Activated CD8-positive, alpha-beta memory T cell treated with anti-CD3 and anti-CD28 coated beads for 48 hours (primary cell): ENCODE measurements around the gene RUNX1.

Experiments
- DNase-seq, 3 experiments: peaks; one replicate each; pipeline ENCODE4 v3.0.0-alpha.2; 2020; ENCODE audit warnings: low read depth in 2 of 3, low spot score in 2 of 3

RUNX1 gene

GRCh38 chr21:35017256-35017655 lies 31.8 kb downstream of the RUNX1 start:
- DNase-seq: no peak

GRCh38 chr21:35016517-35017188 lies 32.4 kb downstream of the RUNX1 start:
- no peak for DNase-seq

GRCh38 chr21:35016071-35016470 lies 33.0 kb downstream of the RUNX1 start:
- DNase-seq: no peak

GRCh38 chr21:35015435-35016024 lies 33.6 kb downstream of the RUNX1 start:
- no peak for DNase-seq

GRCh38 chr21:35014302-35015041 lies 34.6 kb downstream of the RUNX1 start:
- no peak for DNase-seq

- DNase-seq: no peak
Observed at GRCh38 chr21:35011681-35012080, 37.4 kb downstream of the RUNX1 start.

GRCh38 chr21:35010447-35010846 lies 38.7 kb downstream of the RUNX1 start:
- DNase-seq: no peak

- DNase-seq: no peak
Observed at GRCh38 chr21:35007348-35007747, 41.8 kb downstream of the RUNX1 start.

- DNase-seq: no peak
Observed at GRCh38 chr21:35006771-35007170, 42.3 kb downstream of the RUNX1 start.

- DNase-seq: no peak
Observed at GRCh38 chr21:35006248-35006647, 42.9 kb downstream of the RUNX1 start.

- DNase-seq: no peak
Observed at GRCh38 chr21:35005560-35006224, 43.4 kb downstream of the RUNX1 start.

GRCh38 chr21:35005077-35005476 lies 44.0 kb downstream of the RUNX1 start:
- no peak for DNase-seq

GRCh38 chr21:35004314-35004713 lies 44.8 kb downstream of the RUNX1 start:
- no peak for DNase-seq

GRCh38 chr21:35002879-35003722 lies 46.0 kb downstream of the RUNX1 start:
- DNase-seq: no peak

GRCh38 chr21:34999397-34999941 lies 49.6 kb downstream of the RUNX1 start:
- DNase-seq: no peak

- DNase-seq: no peak
Observed at GRCh38 chr21:34998176-34998575, 50.9 kb downstream of the RUNX1 start.

GRCh38 chr21:34997294-34997693 lies 51.8 kb downstream of the RUNX1 start:
- DNase-seq: no peak

- no peak for DNase-seq
Observed at GRCh38 chr21:34996304-34997101, 52.6 kb downstream of the RUNX1 start.

GRCh38 chr21:34995979-34996303 lies 53.2 kb downstream of the RUNX1 start:
- no peak for DNase-seq
